HEK293 (cell line): ENCODE measurements around the gene MSI2.

Experiments
- BCL11A ChIP-seq: fragments of 450-650 bp; formaldehyde crosslinking; IDR thresholded peaks from 2 replicates; pipeline ENCODE4 v1.5.1; 2016; ENCODE audit warnings: low read depth, missing biosample characterization, missing genetic modification characterization
- FEZF1 ChIP-seq: fragments of 450-650 bp; formaldehyde crosslinking; IDR thresholded peaks from 2 replicates; pipeline ENCODE4 v1.5.1; 2016; ENCODE audit warnings: missing biosample characterization, missing genetic modification characterization
- GLI2 ChIP-seq: fragments of 450-650 bp; formaldehyde crosslinking; IDR thresholded peaks from 2 replicates; pipeline ENCODE4; 2017; ENCODE audit warnings: missing biosample characterization, missing genetic modification characterization, low read depth, borderline replicate concordance
- IKZF3 ChIP-seq: fragments of 450-650 bp; IDR thresholded peaks from 2 replicates; pipeline ENCODE4 v1.5.0; 2018; ENCODE audit warnings: missing biosample characterization, mild to moderate bottlenecking, missing genetic modification characterization, moderate library complexity
- KLF7 ChIP-seq: fragments of 450-650 bp; formaldehyde crosslinking; IDR thresholded peaks from 2 replicates; pipeline ENCODE4 v1.5.1; 2016; ENCODE audit warnings: missing biosample characterization, missing genetic modification characterization, borderline replicate concordance
- PATZ1 ChIP-seq: fragments of 450-650 bp; formaldehyde crosslinking; IDR thresholded peaks from 2 replicates; pipeline ENCODE4 v1.5.1; 2016; ENCODE audit warnings: missing biosample characterization, missing genetic modification characterization
- SP7 ChIP-seq: fragments of 450-650 bp; formaldehyde crosslinking; IDR thresholded peaks from 2 replicates; pipeline ENCODE4 v1.5.1; 2016; ENCODE audit warnings: missing biosample characterization, missing genetic modification characterization
- TRIM28 ChIP-seq: IDR thresholded peaks from 2 replicates; pipeline ENCODE4 v1.6.1; 2011; ENCODE audit warnings: low read length, control low read depth, borderline replicate concordance
- ZBTB17 ChIP-seq: fragments of 450-650 bp; formaldehyde crosslinking; IDR thresholded peaks from 2 replicates; pipeline ENCODE4 v1.5.1; 2016; ENCODE audit warnings: missing biosample characterization, missing genetic modification characterization
- ZEB2 ChIP-seq: fragments of 450-650 bp; formaldehyde crosslinking; IDR thresholded peaks from 2 replicates; pipeline ENCODE4 v1.5.1; 2016; ENCODE audit warnings: missing biosample characterization, missing genetic modification characterization
- ZNF133 ChIP-seq: fragments of 450-650 bp; formaldehyde crosslinking; IDR thresholded peaks from 2 replicates; pipeline ENCODE4 v1.5.1; 2016; ENCODE audit warnings: missing biosample characterization, missing genetic modification characterization
- ZNF19 ChIP-seq: fragments of 450-650 bp; formaldehyde crosslinking; IDR thresholded peaks from 2 replicates; pipeline ENCODE4; 2016; ENCODE audit warnings: missing biosample characterization, missing genetic modification characterization, low read depth
- ZNF2 ChIP-seq: fragments of 450-650 bp; formaldehyde crosslinking; IDR thresholded peaks from 2 replicates; pipeline ENCODE4 v1.5.1; 2016; ENCODE audit warnings: missing biosample characterization, missing genetic modification characterization
- ZNF221 ChIP-seq: fragments of 450-650 bp; formaldehyde crosslinking; IDR thresholded peaks from 2 replicates; pipeline ENCODE4 v1.5.1; 2017; ENCODE audit warnings: missing biosample characterization, missing genetic modification characterization, borderline replicate concordance
- ZNF404 ChIP-seq: fragments of 450-650 bp; formaldehyde crosslinking; IDR thresholded peaks from 2 replicates; pipeline ENCODE4 v1.5.1; 2017; ENCODE audit warnings: missing biosample characterization, missing genetic modification characterization
- ZNF626 ChIP-seq: fragments of 450-650 bp; sonication (Bioruptor Pico); formaldehyde crosslinking; IDR thresholded peaks from 2 replicates; pipeline ENCODE4 v1.5.1; 2018; ENCODE audit warnings: missing biosample characterization, missing genetic modification characterization, inconsistent platforms
- ZNF654 ChIP-seq: fragments of 450-650 bp; formaldehyde crosslinking; IDR thresholded peaks from 2 replicates; pipeline ENCODE4 v1.5.1; 2016; ENCODE audit warnings: low read depth, missing biosample characterization, missing genetic modification characterization
- ZNF843 ChIP-seq: fragments of 450-650 bp; formaldehyde crosslinking; IDR thresholded peaks from 2 replicates; pipeline ENCODE4 v1.5.1; 2016; ENCODE audit warnings: missing biosample characterization, missing genetic modification characterization
- ZSCAN23 ChIP-seq: fragments of 450-650 bp; formaldehyde crosslinking; IDR thresholded peaks from 2 replicates; pipeline ENCODE4 v1.5.1; 2016; ENCODE audit warnings: missing biosample characterization, missing genetic modification characterization
- ZXDB ChIP-seq: fragments of 450-650 bp; formaldehyde crosslinking; IDR thresholded peaks from 2 replicates; pipeline ENCODE4 v1.5.1; 2016; ENCODE audit warnings: missing biosample characterization, missing genetic modification characterization
- TF ChIP-seq, protein P1 (sequence below): fragments of 450-650 bp; formaldehyde crosslinking; IDR thresholded peaks from 2 replicates; pipeline ENCODE4 v1.5.1; 2017; ENCODE audit warnings: missing biosample characterization, missing genetic modification characterization
- TF ChIP-seq, protein P2 (sequence below): fragments of 450-650 bp; formaldehyde crosslinking; optimal IDR thresholded peaks from 2 replicates; pipeline ENCODE3; 2016; ENCODE audit warnings: missing biosample characterization, mild to moderate bottlenecking, missing genetic modification characterization
- TF ChIP-seq, protein P3 (sequence below): fragments of 450-650 bp; formaldehyde crosslinking; IDR thresholded peaks from 2 replicates; pipeline ENCODE4 v1.5.1; 2016; ENCODE audit warnings: missing biosample characterization, missing genetic modification characterization
- TF ChIP-seq, protein P4 (sequence below): fragments of 450-650 bp; formaldehyde crosslinking; IDR thresholded peaks from 2 replicates; pipeline ENCODE4 v1.5.1; 2016; ENCODE audit warnings: missing biosample characterization, missing genetic modification characterization
- TF ChIP-seq, protein P5 (sequence below): fragments of 450-650 bp; formaldehyde crosslinking; IDR thresholded peaks from 2 replicates; pipeline ENCODE4 v1.5.1; 2016; ENCODE audit warnings: missing biosample characterization, missing genetic modification characterization
- TF ChIP-seq, protein P6 (sequence below): fragments of 450-650 bp; formaldehyde crosslinking; IDR thresholded peaks from 2 replicates; pipeline ENCODE4 v1.5.1; 2016; ENCODE audit warnings: missing biosample characterization, missing genetic modification characterization

Gene MSI2

GRCh38 chr17:57545731-57546342 is 289.5 kb downstream of the MSI2 start (continued):
- TF ChIP-seq, protein P1, sequence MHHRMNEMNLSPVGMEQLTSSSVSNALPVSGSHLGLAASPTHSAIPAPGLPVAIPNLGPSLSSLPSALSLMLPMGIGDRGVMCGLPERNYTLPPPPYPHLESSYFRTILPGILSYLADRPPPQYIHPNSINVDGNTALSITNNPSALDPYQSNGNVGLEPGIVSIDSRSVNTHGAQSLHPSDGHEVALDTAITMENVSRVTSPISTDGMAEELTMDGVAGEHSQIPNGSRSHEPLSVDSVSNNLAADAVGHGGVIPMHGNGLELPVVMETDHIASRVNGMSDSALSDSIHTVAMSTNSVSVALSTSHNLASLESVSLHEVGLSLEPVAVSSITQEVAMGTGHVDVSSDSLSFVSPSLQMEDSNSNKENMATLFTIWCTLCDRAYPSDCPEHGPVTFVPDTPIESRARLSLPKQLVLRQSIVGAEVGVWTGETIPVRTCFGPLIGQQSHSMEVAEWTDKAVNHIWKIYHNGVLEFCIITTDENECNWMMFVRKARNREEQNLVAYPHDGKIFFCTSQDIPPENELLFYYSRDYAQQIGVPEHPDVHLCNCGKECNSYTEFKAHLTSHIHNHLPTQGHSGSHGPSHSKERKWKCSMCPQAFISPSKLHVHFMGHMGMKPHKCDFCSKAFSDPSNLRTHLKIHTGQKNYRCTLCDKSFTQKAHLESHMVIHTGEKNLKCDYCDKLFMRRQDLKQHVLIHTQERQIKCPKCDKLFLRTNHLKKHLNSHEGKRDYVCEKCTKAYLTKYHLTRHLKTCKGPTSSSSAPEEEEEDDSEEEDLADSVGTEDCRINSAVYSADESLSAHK (tag by site-specific recombination), result peak; percentile 77
- TF ChIP-seq, protein P2, sequence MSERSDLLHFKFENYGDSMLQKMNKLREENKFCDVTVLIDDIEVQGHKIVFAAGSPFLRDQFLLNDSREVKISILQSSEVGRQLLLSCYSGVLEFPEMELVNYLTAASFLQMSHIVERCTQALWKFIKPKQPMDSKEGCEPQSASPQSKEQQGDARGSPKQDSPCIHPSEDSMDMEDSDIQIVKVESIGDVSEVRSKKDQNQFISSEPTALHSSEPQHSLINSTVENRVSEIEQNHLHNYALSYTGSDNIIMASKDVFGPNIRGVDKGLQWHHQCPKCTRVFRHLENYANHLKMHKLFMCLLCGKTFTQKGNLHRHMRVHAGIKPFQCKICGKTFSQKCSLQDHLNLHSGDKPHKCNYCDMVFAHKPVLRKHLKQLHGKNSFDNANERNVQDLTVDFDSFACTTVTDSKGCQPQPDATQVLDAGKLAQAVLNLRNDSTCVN, result no peak
- TF ChIP-seq BCL11A (tag by site-specific recombination), result no peak
- TF ChIP-seq GLI2 (tag by site-specific recombination), result no peak
- TF ChIP-seq PATZ1 (tag by site-specific recombination), result peak; percentile 81
- TF ChIP-seq ZNF133 (tag by site-specific recombination), result no peak
- TF ChIP-seq ZXDB, result peak; percentile 94
- TF ChIP-seq, protein P3, sequence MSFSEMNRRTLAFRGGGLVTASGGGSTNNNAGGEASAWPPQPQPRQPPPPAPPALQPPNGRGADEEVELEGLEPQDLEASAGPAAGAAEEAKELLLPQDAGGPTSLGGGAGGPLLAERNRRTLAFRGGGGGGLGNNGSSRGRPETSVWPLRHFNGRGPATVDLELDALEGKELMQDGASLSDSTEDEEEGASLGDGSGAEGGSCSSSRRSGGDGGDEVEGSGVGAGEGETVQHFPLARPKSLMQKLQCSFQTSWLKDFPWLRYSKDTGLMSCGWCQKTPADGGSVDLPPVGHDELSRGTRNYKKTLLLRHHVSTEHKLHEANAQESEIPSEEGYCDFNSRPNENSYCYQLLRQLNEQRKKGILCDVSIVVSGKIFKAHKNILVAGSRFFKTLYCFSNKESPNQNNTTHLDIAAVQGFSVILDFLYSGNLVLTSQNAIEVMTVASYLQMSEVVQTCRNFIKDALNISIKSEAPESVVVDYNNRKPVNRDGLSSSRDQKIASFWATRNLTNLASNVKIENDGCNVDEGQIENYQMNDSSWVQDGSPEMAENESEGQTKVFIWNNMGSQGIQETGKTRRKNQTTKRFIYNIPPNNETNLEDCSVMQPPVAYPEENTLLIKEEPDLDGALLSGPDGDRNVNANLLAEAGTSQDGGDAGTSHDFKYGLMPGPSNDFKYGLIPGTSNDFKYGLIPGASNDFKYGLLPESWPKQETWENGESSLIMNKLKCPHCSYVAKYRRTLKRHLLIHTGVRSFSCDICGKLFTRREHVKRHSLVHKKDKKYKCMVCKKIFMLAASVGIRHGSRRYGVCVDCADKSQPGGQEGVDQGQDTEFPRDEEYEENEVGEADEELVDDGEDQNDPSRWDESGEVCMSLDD (tag by site-specific recombination), result no peak
- no peak for TF ChIP-seq ZNF19 (tag by site-specific recombination)
- 0 out of 2 replicates have a peak, but pooled peaks have one; percentile 54 for TF ChIP-seq ZBTB17
- no peak for TF ChIP-seq ZNF654 (tag by site-specific recombination)
- peak; percentile 91; the same call in 1 of the 2 replicates for TF ChIP-seq ZEB2
- TF ChIP-seq SP7 (tag by site-specific recombination), result peak; percentile 95
- TF ChIP-seq ZNF404, result no peak
- peak; percentile 91 for TF ChIP-seq IKZF3 (tag by site-specific recombination)
- TF ChIP-seq ZNF626 (tag by site-specific recombination), result no peak
- TF ChIP-seq, protein P4, sequence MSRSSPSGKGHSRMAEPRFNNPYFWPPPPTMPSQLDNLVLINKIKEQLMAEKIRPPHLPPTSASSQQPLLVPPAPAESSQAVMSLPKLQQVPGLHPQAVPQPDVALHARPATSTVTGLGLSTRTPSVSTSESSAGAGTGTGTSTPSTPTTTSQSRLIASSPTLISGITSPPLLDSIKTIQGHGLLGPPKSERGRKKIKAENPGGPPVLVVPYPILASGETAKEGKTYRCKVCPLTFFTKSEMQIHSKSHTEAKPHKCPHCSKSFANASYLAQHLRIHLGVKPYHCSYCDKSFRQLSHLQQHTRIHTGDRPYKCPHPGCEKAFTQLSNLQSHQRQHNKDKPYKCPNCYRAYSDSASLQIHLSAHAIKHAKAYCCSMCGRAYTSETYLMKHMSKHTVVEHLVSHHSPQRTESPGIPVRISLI, result no peak
- TF ChIP-seq, protein P5, sequence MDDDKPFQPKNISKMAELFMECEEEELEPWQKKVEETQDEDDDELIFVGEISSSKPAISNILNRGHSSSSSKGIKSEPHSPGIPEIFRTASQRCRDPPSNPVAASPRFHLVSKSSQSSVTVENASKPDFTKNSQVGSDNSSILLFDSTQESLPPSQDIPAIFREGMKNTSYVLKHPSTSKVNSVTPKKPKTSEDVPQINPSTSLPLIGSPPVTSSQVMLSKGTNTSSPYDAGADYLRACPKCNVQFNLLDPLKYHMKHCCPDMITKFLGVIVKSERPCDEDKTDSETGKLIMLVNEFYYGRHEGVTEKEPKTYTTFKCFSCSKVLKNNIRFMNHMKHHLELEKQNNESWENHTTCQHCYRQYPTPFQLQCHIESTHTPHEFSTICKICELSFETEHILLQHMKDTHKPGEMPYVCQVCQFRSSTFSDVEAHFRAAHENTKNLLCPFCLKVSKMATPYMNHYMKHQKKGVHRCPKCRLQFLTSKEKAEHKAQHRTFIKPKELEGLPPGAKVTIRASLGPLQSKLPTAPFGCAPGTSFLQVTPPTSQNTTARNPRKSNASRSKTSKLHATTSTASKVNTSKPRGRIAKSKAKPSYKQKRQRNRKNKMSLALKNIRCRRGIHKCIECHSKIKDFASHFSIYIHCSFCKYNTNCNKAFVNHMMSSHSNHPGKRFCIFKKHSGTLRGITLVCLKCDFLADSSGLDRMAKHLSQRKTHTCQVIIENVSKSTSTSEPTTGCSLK, result no peak
- no peak for TF ChIP-seq KLF7 (tag by site-specific recombination)
- no peak for TF ChIP-seq ZSCAN23 (tag by site-specific recombination)
- peak; percentile 96 for TF ChIP-seq FEZF1 (tag by site-specific recombination)
- TF ChIP-seq, protein P6, sequence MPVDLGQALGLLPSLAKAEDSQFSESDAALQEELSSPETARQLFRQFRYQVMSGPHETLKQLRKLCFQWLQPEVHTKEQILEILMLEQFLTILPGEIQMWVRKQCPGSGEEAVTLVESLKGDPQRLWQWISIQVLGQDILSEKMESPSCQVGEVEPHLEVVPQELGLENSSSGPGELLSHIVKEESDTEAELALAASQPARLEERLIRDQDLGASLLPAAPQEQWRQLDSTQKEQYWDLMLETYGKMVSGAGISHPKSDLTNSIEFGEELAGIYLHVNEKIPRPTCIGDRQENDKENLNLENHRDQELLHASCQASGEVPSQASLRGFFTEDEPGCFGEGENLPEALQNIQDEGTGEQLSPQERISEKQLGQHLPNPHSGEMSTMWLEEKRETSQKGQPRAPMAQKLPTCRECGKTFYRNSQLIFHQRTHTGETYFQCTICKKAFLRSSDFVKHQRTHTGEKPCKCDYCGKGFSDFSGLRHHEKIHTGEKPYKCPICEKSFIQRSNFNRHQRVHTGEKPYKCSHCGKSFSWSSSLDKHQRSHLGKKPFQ, result peak; percentile 79
- TF ChIP-seq ZNF221, result no peak
- TF ChIP-seq ZNF2 (tag by site-specific recombination), result no peak
- TF ChIP-seq TRIM28, result no peak
- peak; percentile 92 for TF ChIP-seq ZNF843 (tag by site-specific recombination)
